ENCODE data around the gene TRPC6.
"Not testable (repeated sequence)": the region's sequence is repeated elsewhere in the genome, so short reads cannot be mapped to it uniquely, and the experiment has no call there.

The TRPC6 gene

DNA sequence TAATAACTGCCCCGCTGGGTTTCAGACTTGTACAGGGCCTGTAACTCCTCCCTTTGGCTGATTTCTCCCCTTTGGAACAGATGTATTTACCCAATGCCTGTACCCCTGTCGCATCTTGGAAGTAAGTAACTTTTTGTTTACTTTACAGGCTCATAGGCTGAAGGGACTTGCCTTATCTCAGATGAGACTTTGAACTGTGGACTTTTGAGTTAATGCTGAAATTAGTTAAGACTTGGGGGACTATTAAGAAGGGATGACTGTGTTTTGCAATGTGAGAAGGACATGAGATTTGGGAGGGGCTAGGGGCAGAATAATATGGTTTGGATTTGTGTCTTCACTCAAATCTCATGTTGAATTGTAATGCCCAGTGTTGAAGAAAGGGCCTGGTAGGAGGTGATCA is 62.0 kb downstream of the TRPC6 start:
- no peak for DNase-seq

DNA sequence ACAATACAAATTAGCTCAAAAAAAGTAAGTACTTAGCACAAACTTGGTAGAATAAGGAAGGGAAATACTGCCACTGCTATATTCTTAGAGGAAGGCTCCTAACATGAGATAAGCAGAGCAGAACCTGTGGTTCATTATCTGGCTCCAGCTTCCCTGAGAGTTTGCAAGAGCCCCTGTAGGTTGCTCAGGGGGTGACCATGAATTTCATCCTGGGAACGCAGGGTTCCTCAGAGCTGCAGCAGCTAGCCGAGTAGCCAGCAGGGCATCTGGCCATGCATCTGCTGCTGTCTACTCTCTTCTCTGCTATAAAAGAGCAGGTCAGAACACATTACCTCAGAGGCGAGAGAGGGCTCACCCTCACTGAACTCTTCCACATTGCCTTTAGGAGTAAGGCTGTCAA is 67.3 kb downstream of the TRPC6 start:
- DNase-seq: no peak

DNA sequence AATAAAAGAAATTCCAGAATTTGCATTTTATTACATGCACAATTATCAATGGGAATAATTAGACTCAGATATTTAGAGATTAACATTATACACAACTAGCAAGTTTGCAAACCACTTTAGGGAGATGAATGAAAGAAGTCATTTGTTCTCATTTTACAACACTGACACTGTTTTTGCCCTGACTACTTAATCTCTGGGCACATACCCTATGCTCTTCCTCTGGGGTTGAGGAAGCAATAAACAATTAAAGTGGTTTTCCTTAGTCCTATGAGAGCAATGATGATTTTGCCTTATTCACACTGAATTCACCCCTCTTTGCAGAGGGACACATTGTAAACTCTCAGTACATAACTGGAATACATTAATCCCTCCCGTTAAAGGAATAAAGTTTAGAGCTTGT is 72.7 kb downstream of the TRPC6 start:
- DNase-seq: no peak

- DNase-seq: no peak
These were observed 73.2 kb downstream of the TRPC6 start for GRCh38 chr11:101510591-101510990.

GRCh38 chr11:101509922-101510321 is 73.9 kb downstream of the TRPC6 start:
- DNase-seq: no peak

GRCh38 chr11:101508370-101508769 is 75.4 kb downstream of the TRPC6 start:
- no peak for DNase-seq

DNA sequence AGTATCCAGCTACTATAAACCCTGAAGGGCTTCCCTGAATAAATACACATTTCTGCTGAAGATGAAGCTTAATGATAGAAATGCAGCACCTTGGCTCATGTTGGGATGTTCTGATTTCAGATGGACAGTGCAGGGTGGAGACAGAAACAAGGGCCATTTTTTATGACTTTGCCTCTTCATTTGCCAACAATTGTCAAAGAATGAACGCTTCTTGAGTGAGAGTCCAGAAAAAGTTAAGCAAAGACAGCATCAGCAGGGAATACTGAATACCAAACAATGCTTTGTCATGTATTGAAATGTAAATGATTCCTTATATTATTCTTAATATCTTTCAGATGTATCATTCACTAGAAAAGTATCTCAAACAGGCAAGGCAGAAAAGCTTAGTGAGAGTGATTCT is 84.9 kb downstream of the TRPC6 start:
- DNase-seq: no peak

DNA sequence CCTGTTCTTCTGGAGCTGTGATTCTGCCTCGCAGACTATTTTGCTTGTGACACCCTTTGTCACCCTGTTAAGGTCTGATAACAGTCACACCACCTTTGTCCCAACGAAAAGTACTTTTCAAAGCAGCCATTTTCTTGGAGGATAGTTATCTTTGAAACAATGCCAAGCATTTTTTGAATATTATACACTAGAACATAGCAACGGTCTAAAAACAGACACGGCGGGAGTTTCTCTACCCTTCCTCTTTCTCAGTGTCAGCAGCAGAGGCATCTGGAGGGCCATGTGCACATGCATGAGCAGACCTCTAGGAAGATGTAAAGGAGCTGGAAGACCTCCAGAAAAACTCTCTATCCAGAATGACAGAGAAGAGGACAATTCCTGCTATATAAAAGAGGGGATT is 86.5 kb downstream of the TRPC6 start:
- peak in 1 of 2 experiments; percentile 32 for DNase-seq

- no peak for DNase-seq
These were observed 96.0 kb downstream of the TRPC6 start for GRCh38 chr11:101487775-101488174.

GRCh38 chr11:101482556-101483124 is 101.2 kb downstream of the TRPC6 start:
- DNase-seq: no peak

- no peak for DNase-seq
These were observed 105.0 kb downstream of the TRPC6 start for GRCh38 chr11:101478587-101479369.

DNA sequence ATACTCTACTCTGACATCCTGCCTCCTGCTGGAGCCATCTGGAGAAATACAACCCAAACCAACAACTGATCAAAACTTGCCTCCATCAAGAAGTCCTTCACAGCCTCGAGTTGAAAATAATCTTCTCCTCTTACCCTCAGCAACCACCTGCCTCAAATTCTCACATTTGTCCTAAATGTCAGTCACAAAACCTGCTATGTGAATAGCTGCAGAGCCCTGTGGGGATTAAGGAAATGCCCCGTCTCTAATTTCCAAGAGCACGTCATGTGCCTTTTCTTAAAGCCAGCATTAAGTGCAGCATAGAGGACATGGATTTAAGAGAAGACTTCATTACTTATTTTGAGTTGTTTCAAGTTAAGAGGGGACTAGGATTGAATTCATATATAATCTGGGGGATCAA is 105.9 kb downstream of the TRPC6 start:
- no peak for DNase-seq

GRCh38 chr11:101476191-101476590 is 107.6 kb downstream of the TRPC6 start:
- no peak for DNase-seq

DNA sequence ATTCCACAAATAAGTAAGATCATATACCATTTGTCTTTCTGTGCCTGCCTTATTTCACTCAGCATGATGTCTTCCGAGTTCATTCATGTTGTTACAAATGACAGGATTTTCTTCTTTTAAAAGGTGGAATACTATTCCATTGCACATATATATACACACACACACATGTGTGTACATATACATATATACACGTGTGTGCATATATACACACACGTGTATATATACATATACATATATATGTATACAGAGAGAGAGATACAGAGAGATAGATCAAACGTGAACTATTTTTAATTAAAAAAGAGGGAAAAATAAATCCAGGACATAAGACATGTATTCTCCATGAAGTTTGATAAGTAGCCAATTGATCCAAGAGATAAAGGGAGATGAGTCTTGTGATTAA is 108.1 kb downstream of the TRPC6 start:
- DNase-seq: no peak

- no peak for DNase-seq
These were observed 109.1 kb downstream of the TRPC6 start for GRCh38 chr11:101474666-101475065.

DNA sequence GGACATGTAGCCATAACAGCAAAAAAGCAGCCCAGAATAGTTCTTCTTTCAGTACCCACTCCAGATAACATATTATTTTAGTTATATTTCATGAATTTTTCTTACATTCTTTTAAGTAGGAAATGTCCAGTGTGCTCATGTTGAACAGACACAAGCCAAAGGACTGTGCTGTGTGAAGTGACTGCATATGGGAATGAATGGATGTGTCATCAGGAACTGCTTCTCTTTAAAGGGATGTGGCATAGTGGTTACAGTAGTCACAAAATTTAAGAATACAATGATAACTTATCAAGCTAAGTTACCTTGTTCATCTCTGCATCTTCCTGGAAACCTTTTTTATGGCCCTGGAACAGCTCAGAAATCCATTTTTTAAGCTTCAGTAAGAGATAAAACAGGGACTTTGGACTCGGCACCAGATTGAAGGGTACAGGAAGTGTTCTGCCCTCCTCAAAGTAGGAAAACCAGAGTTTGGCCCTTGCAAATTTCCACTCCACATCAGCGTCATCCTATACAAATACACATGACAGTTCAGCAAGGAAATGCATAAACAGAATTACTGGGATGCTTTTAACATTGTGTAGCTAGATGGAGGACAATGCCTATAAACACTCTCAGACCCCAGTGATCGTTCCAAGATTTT is 112.8 kb downstream of the TRPC6 start:
- no peak for DNase-seq

DNA sequence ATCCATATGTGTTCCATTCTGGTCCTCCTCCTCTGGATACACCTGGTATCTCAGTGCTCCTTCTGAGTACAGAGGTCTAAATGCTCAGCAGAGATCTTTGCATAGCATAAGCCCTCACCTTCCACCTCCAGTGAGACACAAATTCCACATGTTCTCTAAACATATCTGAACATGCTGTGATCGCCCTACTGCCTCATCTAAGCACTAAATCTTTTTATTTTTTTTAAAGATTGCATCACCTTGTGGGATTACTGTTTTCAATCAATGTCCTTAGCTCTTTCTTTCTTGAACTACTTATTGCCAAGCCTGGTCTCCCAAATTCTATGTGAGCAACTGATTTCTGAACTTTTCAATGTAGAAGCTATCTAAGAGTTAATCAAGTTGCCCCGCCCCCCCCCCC is 113.4 kb downstream of the TRPC6 start:
- no peak for DNase-seq

DNA sequence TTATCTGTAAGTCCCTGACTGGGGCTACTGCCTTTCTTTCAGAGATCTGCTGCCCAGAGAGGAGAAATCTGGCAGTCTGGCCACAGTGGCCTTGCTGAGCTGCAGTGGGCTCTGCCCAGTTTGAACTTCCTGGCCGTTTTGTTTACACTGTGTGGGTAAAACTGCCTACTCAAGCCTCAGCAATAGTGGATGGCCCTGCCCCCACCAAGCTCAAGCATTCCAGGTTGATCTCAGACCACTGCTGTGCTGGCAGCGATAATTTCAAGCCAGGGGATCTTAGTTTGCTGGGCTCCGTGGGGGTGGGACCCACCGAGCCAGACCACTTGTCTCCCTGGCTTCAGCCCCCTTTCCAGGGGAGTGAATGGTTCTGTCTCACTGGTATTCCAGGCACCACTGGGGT is 117.5 kb downstream of the TRPC6 start:
- no peak for DNase-seq

DNA sequence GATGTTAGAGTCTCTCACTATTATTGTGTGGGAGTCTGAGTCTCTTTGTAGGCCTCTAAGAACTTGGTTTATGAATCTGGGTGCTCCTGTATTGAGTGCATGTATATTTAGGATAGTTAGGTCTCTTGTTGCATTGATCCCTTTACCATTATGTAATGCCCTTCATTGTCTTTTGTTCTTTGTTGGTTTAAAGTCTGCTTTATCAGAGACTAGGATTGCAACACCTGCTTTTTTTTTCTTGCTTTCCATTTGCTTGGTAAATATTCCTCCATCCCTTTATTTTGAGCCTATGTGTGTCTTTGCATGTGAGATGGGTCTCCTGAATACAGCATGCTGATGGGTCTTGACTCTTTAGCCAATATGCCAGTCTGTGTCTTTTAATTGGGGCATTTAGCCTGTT is 119.4 kb downstream of the TRPC6 start:
- not testable (repeated sequence) for DNase-seq

DNA sequence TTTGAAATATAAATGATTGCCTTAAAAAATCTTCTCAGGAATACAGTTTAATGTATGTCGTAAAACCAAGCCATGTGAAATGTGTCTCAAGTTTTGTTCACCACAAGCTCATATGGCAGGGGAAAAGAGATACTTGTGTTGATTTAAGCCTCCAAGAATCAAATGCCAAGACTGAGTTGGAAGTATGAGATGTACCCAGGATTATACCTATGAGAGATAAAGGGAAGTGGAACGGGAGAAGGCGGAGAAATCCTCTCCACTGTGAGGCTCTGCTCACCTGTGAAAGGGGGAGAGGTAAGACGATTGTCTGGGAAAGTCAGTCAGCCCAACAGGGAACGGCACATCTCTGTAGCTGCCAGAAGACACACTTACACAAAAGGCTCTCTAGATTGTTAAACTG is 124.8 kb downstream of the TRPC6 start:
- no peak for DNase-seq

GRCh38 chr11:101458161-101458560 is 125.6 kb downstream of the TRPC6 start:
- DNase-seq: no peak

GRCh38 chr11:101456812-101457211 is 127.0 kb downstream of the TRPC6 start:
- DNase-seq: peak in 1 of 2 experiments; percentile 41

- no peak for DNase-seq
These were observed 130.1 kb downstream of the TRPC6 start for GRCh38 chr11:101453682-101454081.

- no peak for DNase-seq
These were observed 134.8 kb downstream of the TRPC6 start for GRCh38 chr11:101448881-101449442.

All from NCI-H446 (cell line).